Vagina (tissue), 2 donors: Measurements from ENCODE around the gene CHD1L. TPM values are rescaled to one million over a fixed set of nuclear protein-coding genes. Genes with fewer than 3 reads are reported as not detected.
"Not testable (repeated sequence)": the region's sequence is repeated elsewhere in the genome, so short reads cannot be mapped to it uniquely, and the experiment has no call there.

Experiments
- DNase-seq, 2 donors: peaks; one replicate each; pipeline ENCODE4 v3.0.0-alpha.2; 2017; ENCODE audit errors: extremely low spot score in 2 of 2
- H3K27ac ChIP-seq: fragments of 200-600 bp; sonication (generic); one replicate; pipeline ENCODE4 v1.5.1; 2019
- H3K27me3 ChIP-seq: fragments of 200-600 bp; sonication (generic); one replicate; pipeline ENCODE4 v1.5.1; 2019
- H3K36me3 ChIP-seq, 2 donors: fragments of 200-600 bp; sonication (generic); one replicate each; pipeline ENCODE4 v1.5.1; 2017 to 2019
- H3K4me1 ChIP-seq: fragments of 200-600 bp; sonication (generic); one replicate; pipeline ENCODE4 v1.5.1; 2019
- H3K4me3 ChIP-seq, 2 donors: fragments of 200-600 bp; sonication (generic); 1 replicate in 1 of 2; 2 replicates in 1 of 2; pipeline ENCODE4 v1.5.1; 2016 to 2019
- H3K9me3 ChIP-seq: fragments of 200-600 bp; sonication (generic); one replicate; pipeline ENCODE4 v1.5.1; 2019
- CTCF ChIP-seq, 3 experiments: fragments of 450-650 bp in 2 of 3; fragments of 200-600 bp in 1 of 3; sonication (generic) in 1 of 3; IDR thresholded peaks; one replicate each; pipeline ENCODE4 v1.5.1; 2017 to 2019; ENCODE audit warnings: antibody characterized with exemption in 3 of 3, mild to moderate bottlenecking in 2 of 3, moderate library complexity in 2 of 3
- POLR2A ChIP-seq, 2 donors: fragments of 450-650 bp; IDR thresholded peaks; one replicate each; pipeline ENCODE4 v1.6.1; 2017; ENCODE audit warnings: antibody characterized with exemption in 2 of 2, mild to moderate bottlenecking in 2 of 2, moderate library complexity in 2 of 2
- POLR2AphosphoS5 ChIP-seq, 2 donors: sonication (generic); formaldehyde crosslinking; IDR thresholded peaks; one replicate each; pipeline ENCODE4 v1.9.0; 2017; ENCODE audit warnings: antibody characterized with exemption in 2 of 2, mild to moderate bottlenecking in 2 of 2, low read depth in 1 of 2; ENCODE audit not compliant: insufficient read depth in 1 of 2
- intact Hi-C: fragments of 100-400 bp; cut with DNase I; formaldehyde crosslinking; loops from one replicate; pipeline ENCODE4 v1.15.1; 2023
- total RNA-seq: library from RNA; depleted of rRNA; stranded (reverse); fragments of >200 nt; gene quantifications from one replicate; pipeline ENCODE4 v1.2.3, GENCODE V29; 2016

The CHD1L gene
- total RNA-seq, 1 donor from 2014 or later: 22.3 TPM

GRCh38 chr1:147316968-147317367 is 74.5 kb downstream of the CHD1L start:
- no peak for TF ChIP-seq POLR2AphosphoS5 (IDR thresholded peaks at IDR 0.05; ENCODE audit: insufficient read depth in 1 of 2, low read depth in 1 of 2)
- Histone ChIP-seq H3K4me1 (no peaks in the 10 kb centered on the region), H3K4me3 (no peak overlapping the region), H3K36me3 (no peaks in the 10 kb centered on the region), H3K27ac (no peak overlapping the region), H3K9me3 (no peaks in the 10 kb centered on the region), H3K27me3 (no peaks in the 10 kb centered on the region)
- intact Hi-C loops: no loop called here
- DNase-seq: no peak

GRCh38 chr1:147326933-147327687 is 84.6 kb downstream of the CHD1L start:
- H3K4me3 ChIP-seq, H3K27ac ChIP-seq, H3K36me3 ChIP-seq, H3K9me3 ChIP-seq, intact Hi-C loops, H3K4me1 ChIP-seq, H3K27me3 ChIP-seq, DNase-seq: not testable (repeated sequence)

- intact Hi-C loops: no loop called here
- Histone ChIP-seq H3K4me3 (no peak overlapping the region), H3K9me3 (no peaks in the 10 kb centered on the region), H3K27me3 (no peaks in the 10 kb centered on the region), H3K4me1 (no peaks in the 10 kb centered on the region), H3K36me3 (no peaks in the 10 kb centered on the region), H3K27ac (no peak overlapping the region)
- DNase-seq: no peak
- no peak for TF ChIP-seq POLR2A (IDR thresholded peaks at IDR 0.05)
- TF ChIP-seq CTCF (IDR thresholded peaks at IDR 0.05): no peak
- TF ChIP-seq POLR2AphosphoS5 (IDR thresholded peaks at IDR 0.05; ENCODE audit: insufficient read depth in 1 of 2, low read depth in 1 of 2): no peak
Observed at GRCh38 chr1:147334292-147334691, 91.8 kb downstream of the CHD1L start.

- Histone ChIP-seq H3K27ac (no peak overlapping the region), H3K4me3 (no peak overlapping the region), H3K4me1 (no peaks in the 10 kb centered on the region), H3K36me3 (no peaks in the 10 kb centered on the region), H3K9me3 (no peaks in the 10 kb centered on the region), H3K27me3 (no peaks in the 10 kb centered on the region)
- intact Hi-C loops: no loop called here
- DNase-seq: no peak
- TF ChIP-seq CTCF (IDR thresholded peaks at IDR 0.05) (no peak), POLR2AphosphoS5 (IDR thresholded peaks at IDR 0.05; ENCODE audit: insufficient read depth in 1 of 2, low read depth in 1 of 2) (no peak), POLR2A (IDR thresholded peaks at IDR 0.05) (no peak)
Observed at GRCh38 chr1:147336291-147336690, 93.8 kb downstream of the CHD1L start.

- H3K36me3 ChIP-seq: no peaks in the 10 kb centered on the region
- TF ChIP-seq POLR2A (IDR thresholded peaks at IDR 0.05) (no peak), CTCF (IDR thresholded peaks at IDR 0.05) (no peak), POLR2AphosphoS5 (IDR thresholded peaks at IDR 0.05; ENCODE audit: insufficient read depth in 1 of 2, low read depth in 1 of 2) (no peak)
- H3K4me3 ChIP-seq: no peak overlapping the region
- no peaks in the 10 kb centered on the region for H3K4me1 ChIP-seq
- H3K9me3 ChIP-seq: no peaks in the 10 kb centered on the region
- intact Hi-C loops: no loop called here
- no peak overlapping the region for H3K27ac ChIP-seq
- DNase-seq: no peak
- H3K27me3 ChIP-seq: no peaks in the 10 kb centered on the region
Observed at GRCh38 chr1:147337040-147337630, 94.7 kb downstream of the CHD1L start.

- intact Hi-C loops: no loop called here
- H3K36me3 ChIP-seq: no peaks in the 10 kb centered on the region
Observed at GRCh38 chr1:147338571-147338970, 96.1 kb downstream of the CHD1L start.

More at GRCh38 chr1:147338571-147338970, 96.1 kb downstream of the CHD1L start:
- no peak overlapping the region for H3K4me3 ChIP-seq
- no peak for DNase-seq
- H3K27ac ChIP-seq: no peak overlapping the region
- no peaks in the 10 kb centered on the region for H3K9me3 ChIP-seq
- no peaks in the 10 kb centered on the region for H3K27me3 ChIP-seq
- TF ChIP-seq POLR2A (IDR thresholded peaks at IDR 0.05) (no peak), CTCF (IDR thresholded peaks at IDR 0.05) (no peak), POLR2AphosphoS5 (IDR thresholded peaks at IDR 0.05; ENCODE audit: insufficient read depth in 1 of 2, low read depth in 1 of 2) (no peak)
- no peaks in the 10 kb centered on the region for H3K4me1 ChIP-seq
